ENCODE data around the gene EPS8L3.

GRCh38 chr1:109765896-109766615 is 2.3 kb upstream of the EPS8L3 start:
- TF ChIP-seq CTCF (conservative IDR thresholded peaks at IDR 0.05; ENCODE audit: low read depth, low read length): no peak
- no peak for TF ChIP-seq EZH2 (IDR thresholded peaks at IDR 0.05; ENCODE audit: borderline replicate concordance, low read depth, low read length, poor library complexity, severe bottlenecking)

All from A673 (cell line).